ENCODE data around the gene SSH2.

SSH2 gene

DNA sequence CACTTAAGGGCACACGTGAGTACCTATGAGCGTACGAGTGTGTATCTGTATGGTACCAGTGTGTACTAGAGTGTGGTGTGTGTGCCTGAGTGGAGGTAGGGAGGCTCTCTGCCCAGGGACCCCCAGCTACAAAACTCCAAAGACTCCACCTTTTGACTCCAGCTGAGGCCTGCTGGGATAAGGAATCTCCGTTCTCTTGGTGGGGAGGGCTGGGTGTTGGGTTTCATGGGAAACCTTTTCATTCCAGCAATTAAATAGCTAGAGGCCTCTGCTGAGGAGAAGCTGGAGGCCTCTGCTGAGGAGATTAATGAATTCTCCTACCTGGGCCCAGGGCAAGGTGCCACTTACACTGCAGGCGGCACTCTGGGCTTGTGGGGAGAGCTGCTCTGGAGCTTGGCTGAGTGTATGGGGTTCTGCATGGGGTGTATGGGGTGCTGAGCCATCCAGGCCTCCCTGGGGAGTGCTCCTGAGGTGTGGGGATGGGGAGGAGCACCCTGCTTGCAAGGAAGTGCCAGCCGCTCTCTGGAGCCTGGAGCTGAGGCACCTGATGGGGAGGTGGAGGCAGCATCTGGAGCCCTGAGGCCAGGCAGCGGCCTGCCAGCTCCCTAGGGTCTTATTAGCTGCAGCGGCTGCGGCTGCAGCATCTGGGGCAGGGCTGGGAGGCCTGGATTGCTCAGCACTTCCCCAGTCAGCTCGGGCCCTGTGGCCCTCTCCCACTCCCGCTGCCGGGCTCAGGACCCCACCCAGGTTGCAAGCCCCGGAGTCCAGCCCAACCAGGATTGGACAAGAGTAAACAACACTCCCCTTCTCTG is 332.5 kb downstream of the SSH2 start (continued):
- no peak for TF ChIP-seq TCF7L2 (IDR thresholded peaks at IDR 0.05; ENCODE audit: borderline replicate concordance, low read depth, low read length)
- TF ChIP-seq ZSCAN30 (tag by site-specific recombination; IDR thresholded peaks at IDR 0.05), result no peak
- TF ChIP-seq, protein P1, sequence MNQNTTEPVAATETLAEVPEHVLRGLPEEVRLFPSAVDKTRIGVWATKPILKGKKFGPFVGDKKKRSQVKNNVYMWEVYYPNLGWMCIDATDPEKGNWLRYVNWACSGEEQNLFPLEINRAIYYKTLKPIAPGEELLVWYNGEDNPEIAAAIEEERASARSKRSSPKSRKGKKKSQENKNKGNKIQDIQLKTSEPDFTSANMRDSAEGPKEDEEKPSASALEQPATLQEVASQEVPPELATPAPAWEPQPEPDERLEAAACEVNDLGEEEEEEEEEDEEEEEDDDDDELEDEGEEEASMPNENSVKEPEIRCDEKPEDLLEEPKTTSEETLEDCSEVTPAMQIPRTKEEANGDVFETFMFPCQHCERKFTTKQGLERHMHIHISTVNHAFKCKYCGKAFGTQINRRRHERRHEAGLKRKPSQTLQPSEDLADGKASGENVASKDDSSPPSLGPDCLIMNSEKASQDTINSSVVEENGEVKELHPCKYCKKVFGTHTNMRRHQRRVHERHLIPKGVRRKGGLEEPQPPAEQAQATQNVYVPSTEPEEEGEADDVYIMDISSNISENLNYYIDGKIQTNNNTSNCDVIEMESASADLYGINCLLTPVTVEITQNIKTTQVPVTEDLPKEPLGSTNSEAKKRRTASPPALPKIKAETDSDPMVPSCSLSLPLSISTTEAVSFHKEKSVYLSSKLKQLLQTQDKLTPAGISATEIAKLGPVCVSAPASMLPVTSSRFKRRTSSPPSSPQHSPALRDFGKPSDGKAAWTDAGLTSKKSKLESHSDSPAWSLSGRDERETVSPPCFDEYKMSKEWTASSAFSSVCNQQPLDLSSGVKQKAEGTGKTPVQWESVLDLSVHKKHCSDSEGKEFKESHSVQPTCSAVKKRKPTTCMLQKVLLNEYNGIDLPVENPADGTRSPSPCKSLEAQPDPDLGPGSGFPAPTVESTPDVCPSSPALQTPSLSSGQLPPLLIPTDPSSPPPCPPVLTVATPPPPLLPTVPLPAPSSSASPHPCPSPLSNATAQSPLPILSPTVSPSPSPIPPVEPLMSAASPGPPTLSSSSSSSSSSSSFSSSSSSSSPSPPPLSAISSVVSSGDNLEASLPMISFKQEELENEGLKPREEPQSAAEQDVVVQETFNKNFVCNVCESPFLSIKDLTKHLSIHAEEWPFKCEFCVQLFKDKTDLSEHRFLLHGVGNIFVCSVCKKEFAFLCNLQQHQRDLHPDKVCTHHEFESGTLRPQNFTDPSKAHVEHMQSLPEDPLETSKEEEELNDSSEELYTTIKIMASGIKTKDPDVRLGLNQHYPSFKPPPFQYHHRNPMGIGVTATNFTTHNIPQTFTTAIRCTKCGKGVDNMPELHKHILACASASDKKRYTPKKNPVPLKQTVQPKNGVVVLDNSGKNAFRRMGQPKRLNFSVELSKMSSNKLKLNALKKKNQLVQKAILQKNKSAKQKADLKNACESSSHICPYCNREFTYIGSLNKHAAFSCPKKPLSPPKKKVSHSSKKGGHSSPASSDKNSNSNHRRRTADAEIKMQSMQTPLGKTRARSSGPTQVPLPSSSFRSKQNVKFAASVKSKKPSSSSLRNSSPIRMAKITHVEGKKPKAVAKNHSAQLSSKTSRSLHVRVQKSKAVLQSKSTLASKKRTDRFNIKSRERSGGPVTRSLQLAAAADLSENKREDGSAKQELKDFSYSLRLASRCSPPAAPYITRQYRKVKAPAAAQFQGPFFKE (tag by site-specific recombination; IDR thresholded peaks at IDR 0.05; ENCODE audit: borderline replicate concordance), result no peak
- no peak for TF ChIP-seq ZNF843 (tag by site-specific recombination; IDR thresholded peaks at IDR 0.05)
- TF ChIP-seq, protein P2, sequence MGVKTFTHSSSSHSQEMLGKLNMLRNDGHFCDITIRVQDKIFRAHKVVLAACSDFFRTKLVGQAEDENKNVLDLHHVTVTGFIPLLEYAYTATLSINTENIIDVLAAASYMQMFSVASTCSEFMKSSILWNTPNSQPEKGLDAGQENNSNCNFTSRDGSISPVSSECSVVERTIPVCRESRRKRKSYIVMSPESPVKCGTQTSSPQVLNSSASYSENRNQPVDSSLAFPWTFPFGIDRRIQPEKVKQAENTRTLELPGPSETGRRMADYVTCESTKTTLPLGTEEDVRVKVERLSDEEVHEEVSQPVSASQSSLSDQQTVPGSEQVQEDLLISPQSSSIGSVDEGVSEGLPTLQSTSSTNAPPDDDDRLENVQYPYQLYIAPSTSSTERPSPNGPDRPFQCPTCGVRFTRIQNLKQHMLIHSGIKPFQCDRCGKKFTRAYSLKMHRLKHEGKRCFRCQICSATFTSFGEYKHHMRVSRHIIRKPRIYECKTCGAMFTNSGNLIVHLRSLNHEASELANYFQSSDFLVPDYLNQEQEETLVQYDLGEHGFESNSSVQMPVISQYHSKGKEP (tag by site-specific recombination; IDR thresholded peaks at IDR 0.05), result peak; percentile 99
- TF ChIP-seq ZNF610 (tag by site-specific recombination; IDR thresholded peaks at IDR 0.05; ENCODE audit: borderline replicate concordance), result peak; percentile 57; the same call in 1 of the 2 replicates
- TF ChIP-seq ZNF292 (tag by site-specific recombination; IDR thresholded peaks at IDR 0.05; ENCODE audit: borderline replicate concordance, low read depth), result no peak
- TF ChIP-seq, protein P3, sequence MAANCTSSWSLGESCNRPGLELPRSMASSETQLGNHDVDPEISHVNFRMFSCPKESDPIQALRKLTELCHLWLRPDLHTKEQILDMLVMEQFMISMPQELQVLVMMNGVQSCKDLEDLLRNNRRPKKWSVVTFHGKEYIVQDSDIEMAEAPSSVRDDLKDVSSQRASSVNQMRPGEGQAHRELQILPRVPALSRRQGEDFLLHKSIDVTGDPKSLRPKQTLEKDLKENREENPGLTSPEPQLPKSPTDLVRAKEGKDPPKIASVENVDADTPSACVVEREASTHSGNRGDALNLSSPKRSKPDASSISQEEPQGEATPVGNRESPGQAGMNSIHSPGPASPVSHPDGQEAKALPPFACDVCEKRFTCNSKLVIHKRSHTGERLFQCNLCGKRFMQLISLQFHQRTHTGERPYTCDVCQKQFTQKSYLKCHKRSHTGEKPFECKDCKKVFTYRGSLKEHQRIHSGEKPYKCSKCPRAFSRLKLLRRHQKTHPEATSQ (tag by site-specific recombination; IDR thresholded peaks at IDR 0.05), result no peak
- no peak for TF ChIP-seq ZNF140 (tag by site-specific recombination; IDR thresholded peaks at IDR 0.05)
- TF ChIP-seq MZF1 (tag by site-specific recombination; IDR thresholded peaks at IDR 0.05; ENCODE audit: borderline replicate concordance), result no peak
- no peak for TF ChIP-seq ZNF169 (tag by site-specific recombination; IDR thresholded peaks at IDR 0.05)
- TF ChIP-seq ZNF600 (tag by site-specific recombination; IDR thresholded peaks at IDR 0.05), result peak; percentile 57
- TF ChIP-seq OVOL3 (tag by site-specific recombination; IDR thresholded peaks at IDR 0.05), result no peak
- no peak for TF ChIP-seq ZNF23 (tag by site-specific recombination; IDR thresholded peaks at IDR 0.05; ENCODE audit: borderline replicate concordance)
- TF ChIP-seq GLIS1 (tag by site-specific recombination; IDR thresholded peaks at IDR 0.05), result peak; percentile 89
- TF ChIP-seq ZNF510 (tag by site-specific recombination; IDR thresholded peaks at IDR 0.05; ENCODE audit: insufficient replicate concordance), result no peak
- TF ChIP-seq ZNF777 (tag by site-specific recombination; IDR thresholded peaks at IDR 0.05; ENCODE audit: borderline replicate concordance), result no peak
- TF ChIP-seq ZNF274 (IDR thresholded peaks at IDR 0.05; ENCODE audit: low read length), result no peak
- no peak for TF ChIP-seq ZNF274 (tag by site-specific recombination; IDR thresholded peaks at IDR 0.05; ENCODE audit: borderline replicate concordance)
- TF ChIP-seq ZNF366 (tag by site-specific recombination; conservative IDR thresholded peaks at IDR 0.05), result peak; percentile 39; the same call in 1 of the 2 replicates
- TF ChIP-seq ZNF324 (tag by site-specific recombination; IDR thresholded peaks at IDR 0.05), result no peak
- TF ChIP-seq ZSCAN16 (tag by site-specific recombination; IDR thresholded peaks at IDR 0.05), result no peak
- TF ChIP-seq ZNF629 (tag by site-specific recombination; IDR thresholded peaks at IDR 0.05), result no peak
- TF ChIP-seq ZNF138 (tag by site-specific recombination; IDR thresholded peaks at IDR 0.05; ENCODE audit: borderline replicate concordance), result no peak
- TF ChIP-seq ZNF423 (tag by site-specific recombination; IDR thresholded peaks at IDR 0.05), result peak; percentile 85
- no peak for TF ChIP-seq ZNF184 (tag by site-specific recombination; IDR thresholded peaks at IDR 0.05)
- TF ChIP-seq ZIC2 (tag by site-specific recombination; IDR thresholded peaks at IDR 0.05), result peak; percentile 100
- no peak for TF ChIP-seq ZNF776 (tag by site-specific recombination; IDR thresholded peaks at IDR 0.05; ENCODE audit: borderline replicate concordance)
- TF ChIP-seq ZNF114 (tag by site-specific recombination; IDR thresholded peaks at IDR 0.05), result no peak
- TF ChIP-seq OSR2 (tag by site-specific recombination; IDR thresholded peaks at IDR 0.05), result peak; percentile 63
- no peak for TF ChIP-seq ZBTB1 (tag by site-specific recombination; IDR thresholded peaks at IDR 0.05)
- no peak for TF ChIP-seq ZNF830 (tag by site-specific recombination; IDR thresholded peaks at IDR 0.05; ENCODE audit: low read depth)
- no peak for TF ChIP-seq ZNF19 (tag by site-specific recombination; IDR thresholded peaks at IDR 0.05; ENCODE audit: low read depth)

All from HEK293 (cell line).